PFSK-1 (cell line): Measurements from ENCODE around the gene EEF1E1.

ENCODE experiments used
- POLR2AphosphoS5 ChIP-seq: IDR thresholded peaks from 2 replicates; pipeline ENCODE4 v1.6.1; 2012; ENCODE audit warnings: low read depth, mild to moderate bottlenecking, control low read depth, low read length, moderate library complexity
- SIN3A ChIP-seq: IDR thresholded peaks from 2 replicates; pipeline ENCODE4 v1.6.1; 2012; ENCODE audit warnings: mild to moderate bottlenecking, low read length, moderate library complexity, borderline replicate concordance; ENCODE audit not compliant: insufficient read depth
- TAF1 ChIP-seq: IDR thresholded peaks from 2 replicates; pipeline ENCODE4 v1.6.1; 2012; ENCODE audit warnings: low read length, control low read depth, borderline replicate concordance; ENCODE audit not compliant: insufficient read depth

- TF ChIP-seq POLR2AphosphoS5 (no peak), SIN3A (no peak), TAF1 (no peak)
These were observed 36.2 kb downstream of the EEF1E1 start for GRCh38 chr6:8066108-8066507.
